ENCODE data around the gene KRTAP10-10. TPM values are rescaled to one million over a fixed set of nuclear protein-coding genes. Genes with fewer than 3 reads are reported as not detected.

The KRTAP10-10 gene
- total RNA-seq, 1 donor from 2014 or later, result not detected

DNA sequence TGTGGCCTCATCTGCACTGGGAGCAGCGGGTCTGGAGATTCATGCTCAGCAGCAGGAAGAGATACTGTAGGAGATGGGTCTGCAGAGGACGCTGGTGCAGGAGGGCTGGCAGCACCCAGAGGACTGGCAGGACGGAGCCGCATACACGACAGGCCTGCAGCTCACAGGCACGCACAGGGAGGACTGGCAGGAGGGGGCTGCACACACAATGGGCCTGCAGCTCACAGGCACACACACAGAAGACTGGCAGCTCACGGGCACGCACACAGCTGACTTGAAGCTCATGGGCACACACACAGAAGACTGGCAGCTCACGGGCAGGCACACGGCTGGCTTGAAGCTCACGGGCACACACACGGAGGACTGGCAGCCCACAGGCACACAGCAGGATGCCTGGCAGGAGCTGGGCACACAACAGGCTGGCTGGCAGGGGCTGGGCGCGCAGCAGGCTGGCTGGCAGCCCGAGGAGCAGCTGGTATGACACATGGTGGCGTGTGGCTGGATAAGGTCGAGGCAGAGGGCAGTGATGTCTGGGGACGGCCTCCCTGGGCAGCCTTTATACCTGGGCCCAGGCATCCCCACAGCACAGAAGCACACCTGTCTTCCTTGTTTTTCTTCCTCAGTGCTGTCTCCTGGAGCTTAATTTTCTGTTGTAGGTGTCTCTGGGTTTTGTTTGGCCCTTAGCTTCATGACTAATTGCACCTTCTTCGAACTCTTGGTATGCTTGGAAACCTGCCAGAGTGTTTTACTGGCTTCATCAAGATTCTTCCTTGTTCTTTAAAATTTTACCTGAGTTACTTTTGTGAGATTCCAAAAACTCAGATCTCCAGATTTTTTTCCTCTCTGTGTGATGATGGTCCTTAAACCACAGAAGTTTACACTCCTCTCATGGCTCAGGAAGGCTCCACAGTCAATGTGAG lies 29.5 kb downstream of the KRTAP10-10 start, which contains the start of gene KRTAP12-2:
Gene KRTAP12-2 (minus strand): TSS at position 527 of the 920 bp plus-strand sequence. CDS start 41 bp downstream, at position 486.
- Mint-ChIP-seq H3K4me3 (no peak within 1 kb of the TSS), H3K4me1 (no peaks in the 10 kb centered on the region), H3K36me3 (no peaks in the 10 kb centered on the region), H3K27me3 (ENCODE audit: insufficient read depth, low read depth) (peaks cover 7% of the 10 kb centered on the region), H3K9me3 (peaks cover 38% of the 10 kb centered on the region), H3K27ac (no peak within 1 kb of the TSS)
- H3K9ac ChIP-seq, result no peak within 1 kb of the TSS
- H3K9me3 ChIP-seq (ENCODE audit: low read depth), result peaks cover 6% of the 10 kb centered on the region
- no peak within 1 kb of the TSS for H3K4me3 ChIP-seq
- H4K20me1 ChIP-seq (ENCODE audit: low read depth), result no peaks in the 10 kb centered on the region
- H3K4me2 ChIP-seq, result no peak within 1 kb of the TSS
- no peaks in the 10 kb centered on the region for H3K79me2 ChIP-seq (ENCODE audit: low read depth)
- no peak within 1 kb of the TSS for H3K27ac ChIP-seq
- no peak for TF ChIP-seq EZH2 (IDR thresholded peaks at IDR 0.05)
- TF ChIP-seq, protein P1, sequence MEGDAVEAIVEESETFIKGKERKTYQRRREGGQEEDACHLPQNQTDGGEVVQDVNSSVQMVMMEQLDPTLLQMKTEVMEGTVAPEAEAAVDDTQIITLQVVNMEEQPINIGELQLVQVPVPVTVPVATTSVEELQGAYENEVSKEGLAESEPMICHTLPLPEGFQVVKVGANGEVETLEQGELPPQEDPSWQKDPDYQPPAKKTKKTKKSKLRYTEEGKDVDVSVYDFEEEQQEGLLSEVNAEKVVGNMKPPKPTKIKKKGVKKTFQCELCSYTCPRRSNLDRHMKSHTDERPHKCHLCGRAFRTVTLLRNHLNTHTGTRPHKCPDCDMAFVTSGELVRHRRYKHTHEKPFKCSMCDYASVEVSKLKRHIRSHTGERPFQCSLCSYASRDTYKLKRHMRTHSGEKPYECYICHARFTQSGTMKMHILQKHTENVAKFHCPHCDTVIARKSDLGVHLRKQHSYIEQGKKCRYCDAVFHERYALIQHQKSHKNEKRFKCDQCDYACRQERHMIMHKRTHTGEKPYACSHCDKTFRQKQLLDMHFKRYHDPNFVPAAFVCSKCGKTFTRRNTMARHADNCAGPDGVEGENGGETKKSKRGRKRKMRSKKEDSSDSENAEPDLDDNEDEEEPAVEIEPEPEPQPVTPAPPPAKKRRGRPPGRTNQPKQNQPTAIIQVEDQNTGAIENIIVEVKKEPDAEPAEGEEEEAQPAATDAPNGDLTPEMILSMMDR (IDR thresholded peaks at IDR 0.05), result no peak
- TF ChIP-seq EZH2phosphoT487 (IDR thresholded peaks at IDR 0.05), result no peak
- H3F3A ChIP-seq (ENCODE audit: low read depth), result no peaks in the 10 kb centered on the region
- no peaks in the 10 kb centered on the region for H3K27me3 ChIP-seq
- H3K36me3 ChIP-seq, result no peaks in the 10 kb centered on the region
- no peak within 1 kb of the TSS for H2AFZ ChIP-seq (replicated peaks)
- DNase-seq (ENCODE audit: low spot score), result no peak
- no peaks in the 10 kb centered on the region for H3K4me1 ChIP-seq

DNA sequence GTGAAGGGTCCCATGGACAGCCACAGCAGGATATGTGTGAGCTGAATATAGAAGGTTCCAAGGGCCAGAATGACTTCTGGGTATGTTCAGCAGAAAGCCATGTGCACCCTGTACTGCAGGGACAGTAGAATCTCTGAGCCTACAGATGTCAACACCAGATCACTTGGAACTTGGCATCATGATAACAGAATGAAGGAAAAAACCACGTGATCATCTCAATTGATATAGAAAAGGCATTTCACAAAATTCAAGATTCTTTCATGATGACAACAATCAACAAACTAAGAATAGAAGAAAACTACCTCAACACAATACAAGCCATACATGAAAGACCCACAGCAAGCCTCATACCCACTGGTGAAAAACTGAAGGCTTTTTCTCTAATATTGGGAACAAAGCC lies 30.5 kb downstream of the KRTAP10-10 start:
- no peaks in the 10 kb centered on the region for H3K36me3 Mint-ChIP-seq

DNA sequence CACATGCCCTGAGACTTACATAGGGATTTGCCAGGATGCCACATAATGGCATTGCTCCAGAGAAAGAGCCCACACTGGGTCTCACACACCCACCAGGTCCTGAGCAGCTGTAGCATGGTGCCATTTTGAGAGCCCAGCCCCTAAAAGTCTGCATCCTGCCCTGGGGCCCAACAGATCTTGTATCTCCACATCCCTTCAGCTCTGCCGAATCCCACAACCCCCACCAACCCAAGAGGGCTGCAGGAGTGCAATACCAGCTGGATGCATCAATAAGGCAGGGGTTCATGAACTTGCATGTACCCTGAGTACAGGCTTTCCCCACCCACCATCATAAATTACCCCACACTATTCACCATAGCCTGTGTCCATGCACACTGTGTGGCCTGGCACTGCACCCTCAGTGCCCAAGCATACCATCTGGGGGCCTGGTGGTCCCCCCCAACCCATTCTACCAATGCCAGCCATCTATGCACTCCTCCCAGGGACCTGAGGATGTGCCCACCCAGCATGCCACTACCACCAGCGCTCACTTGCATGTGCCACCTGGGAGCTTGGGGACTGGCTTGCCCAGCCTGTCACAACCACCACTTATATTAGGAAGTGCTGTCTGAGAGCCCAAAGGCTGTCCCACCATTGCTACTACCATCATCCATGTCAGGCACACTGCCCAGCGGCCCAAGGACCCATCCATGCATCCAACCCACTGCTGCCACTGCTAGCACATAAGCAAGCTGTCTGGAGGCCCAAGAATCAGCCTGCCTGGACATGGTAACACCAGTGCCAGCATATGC lies 33.7 kb downstream of the KRTAP10-10 start:
- no peak for DNase-seq (ENCODE audit: low spot score)
- Mint-ChIP-seq H3K36me3 (peaks cover 2% of the 10 kb centered on the region), H3K27me3 (ENCODE audit: insufficient read depth, low read depth) (peaks cover 11% of the 10 kb centered on the region), H3K4me1 (no peaks in the 10 kb centered on the region), H3K27ac (no peak overlapping the region), H3K9me3 (peaks cover 52% of the 10 kb centered on the region), H3K4me3 (no peak overlapping the region)
- TF ChIP-seq EZH2 (IDR thresholded peaks at IDR 0.05) (no peak), EZH2phosphoT487 (IDR thresholded peaks at IDR 0.05) (no peak)
- TF ChIP-seq, protein P1 (IDR thresholded peaks at IDR 0.05), result no peak
- Histone ChIP-seq H3K27ac (no peak overlapping the region), H3K4me1 (no peaks in the 10 kb centered on the region), H3K4me3 (no peak overlapping the region), H4K20me1 (ENCODE audit: low read depth) (no peaks in the 10 kb centered on the region), H3K36me3 (no peaks in the 10 kb centered on the region), H2AFZ (replicated peaks) (no peak overlapping the region), H3F3A (ENCODE audit: low read depth) (no peaks in the 10 kb centered on the region), H3K9ac (no peak overlapping the region), H3K4me2 (no peak overlapping the region), H3K9me3 (ENCODE audit: low read depth) (peaks cover 6% of the 10 kb centered on the region), H3K27me3 (no peaks in the 10 kb centered on the region), H3K79me2 (ENCODE audit: low read depth) (no peaks in the 10 kb centered on the region)

More for the DNA sequence above, 30.5 kb downstream of the KRTAP10-10 start:
- peaks cover 42% of the 10 kb centered on the region for H3K9me3 Mint-ChIP-seq
- H3K4me1 Mint-ChIP-seq, result no peaks in the 10 kb centered on the region
- no peak for TF ChIP-seq EZH2phosphoT487 (IDR thresholded peaks at IDR 0.05)
- no peak for TF ChIP-seq EZH2 (IDR thresholded peaks at IDR 0.05)
- TF ChIP-seq, protein P1 (IDR thresholded peaks at IDR 0.05), result no peak
- Histone ChIP-seq H3K4me2 (no peak overlapping the region), H4K20me1 (ENCODE audit: low read depth) (no peaks in the 10 kb centered on the region), H3K4me1 (no peaks in the 10 kb centered on the region), H2AFZ (replicated peaks) (no peak overlapping the region), H3K9me3 (ENCODE audit: low read depth) (peaks cover 6% of the 10 kb centered on the region), H3F3A (ENCODE audit: low read depth) (no peaks in the 10 kb centered on the region), H3K79me2 (ENCODE audit: low read depth) (no peaks in the 10 kb centered on the region), H3K4me3 (no peak overlapping the region), H3K36me3 (no peaks in the 10 kb centered on the region), H3K27me3 (no peaks in the 10 kb centered on the region), H3K9ac (no peak overlapping the region), H3K27ac (no peak overlapping the region)
- no peak for DNase-seq (ENCODE audit: low spot score)
- peaks cover 7% of the 10 kb centered on the region for H3K27me3 Mint-ChIP-seq (ENCODE audit: insufficient read depth, low read depth)
- H3K4me3 Mint-ChIP-seq, result no peak overlapping the region
- no peak overlapping the region for H3K27ac Mint-ChIP-seq

Measured in neural progenitor cell (in vitro differentiated cells).